ENCODE data around the gene KRT75. TPM values are rescaled to one million over a fixed set of nuclear protein-coding genes. Genes with fewer than 3 reads are reported as not detected.
"Not testable (repeated sequence)": the region's sequence is repeated elsewhere in the genome, so short reads cannot be mapped to it uniquely, and the experiment has no call there.

Gene KRT75
- total RNA-seq, 2 donors from 2014 or later = not detected

GRCh38 chr12:52447196-52447595 is 13.0 kb upstream of the KRT75 start:
- not testable (repeated sequence) for H3K9me3 ChIP-seq (ENCODE audit: control insufficient read depth, low read length, poor library complexity, severe bottlenecking); H3K36me3 Mint-ChIP-seq (ENCODE audit: low read depth); H3K4me3 Mint-ChIP-seq; H3K27ac Mint-ChIP-seq; ATAC-seq; DNase-seq; H3K4me1 Mint-ChIP-seq
- H3K27me3 Mint-ChIP-seq = peaks cover 35% of the 10 kb centered on the region

- H3K36me3 Mint-ChIP-seq (ENCODE audit: low read depth) = peaks cover 2% of the 10 kb centered on the region
- H3K27me3 Mint-ChIP-seq = peaks cover 42% of the 10 kb centered on the region
- H3K27ac Mint-ChIP-seq = no peak overlapping the region
- no peaks in the 10 kb centered on the region for H3K9me3 ChIP-seq (ENCODE audit: control insufficient read depth, low read length, poor library complexity, severe bottlenecking)
- ATAC-seq (no peak), DNase-seq (no peak)
- peaks cover 6% of the 10 kb centered on the region for H3K4me1 Mint-ChIP-seq
- H3K4me3 Mint-ChIP-seq = no peak overlapping the region
These were observed 12.3 kb upstream of the KRT75 start for GRCh38 chr12:52446367-52447045.

DNA sequence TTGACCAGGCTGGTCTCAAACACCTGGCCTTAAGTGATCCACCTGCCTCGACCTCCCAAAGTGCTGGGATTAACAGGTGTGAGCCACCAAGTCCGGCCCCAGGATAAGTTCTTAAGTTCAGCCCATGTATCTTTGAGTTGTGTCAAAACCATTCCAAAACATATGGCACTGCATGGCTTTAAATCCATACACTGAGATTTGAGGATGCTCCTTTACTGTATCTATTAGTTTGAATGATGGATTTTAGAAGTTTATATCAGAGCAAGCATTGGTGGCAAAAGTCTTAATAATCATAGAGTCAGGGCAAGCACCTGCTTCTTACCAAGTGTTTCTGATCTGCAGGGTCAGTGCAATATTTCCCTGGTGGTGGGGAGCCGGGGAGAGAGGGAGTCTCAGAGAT is 11.7 kb upstream of the KRT75 start:
- H3K4me1 Mint-ChIP-seq = peaks cover 6% of the 10 kb centered on the region
- DNase-seq (no peak), ATAC-seq (no peak)
- H3K36me3 Mint-ChIP-seq (ENCODE audit: low read depth) = peaks cover 2% of the 10 kb centered on the region
- H3K9me3 ChIP-seq (ENCODE audit: control insufficient read depth, low read length, poor library complexity, severe bottlenecking) = no peaks in the 10 kb centered on the region
- H3K27me3 Mint-ChIP-seq = peaks cover 48% of the 10 kb centered on the region
- no peak overlapping the region for H3K27ac Mint-ChIP-seq
- H3K4me3 Mint-ChIP-seq = no peak overlapping the region

DNA sequence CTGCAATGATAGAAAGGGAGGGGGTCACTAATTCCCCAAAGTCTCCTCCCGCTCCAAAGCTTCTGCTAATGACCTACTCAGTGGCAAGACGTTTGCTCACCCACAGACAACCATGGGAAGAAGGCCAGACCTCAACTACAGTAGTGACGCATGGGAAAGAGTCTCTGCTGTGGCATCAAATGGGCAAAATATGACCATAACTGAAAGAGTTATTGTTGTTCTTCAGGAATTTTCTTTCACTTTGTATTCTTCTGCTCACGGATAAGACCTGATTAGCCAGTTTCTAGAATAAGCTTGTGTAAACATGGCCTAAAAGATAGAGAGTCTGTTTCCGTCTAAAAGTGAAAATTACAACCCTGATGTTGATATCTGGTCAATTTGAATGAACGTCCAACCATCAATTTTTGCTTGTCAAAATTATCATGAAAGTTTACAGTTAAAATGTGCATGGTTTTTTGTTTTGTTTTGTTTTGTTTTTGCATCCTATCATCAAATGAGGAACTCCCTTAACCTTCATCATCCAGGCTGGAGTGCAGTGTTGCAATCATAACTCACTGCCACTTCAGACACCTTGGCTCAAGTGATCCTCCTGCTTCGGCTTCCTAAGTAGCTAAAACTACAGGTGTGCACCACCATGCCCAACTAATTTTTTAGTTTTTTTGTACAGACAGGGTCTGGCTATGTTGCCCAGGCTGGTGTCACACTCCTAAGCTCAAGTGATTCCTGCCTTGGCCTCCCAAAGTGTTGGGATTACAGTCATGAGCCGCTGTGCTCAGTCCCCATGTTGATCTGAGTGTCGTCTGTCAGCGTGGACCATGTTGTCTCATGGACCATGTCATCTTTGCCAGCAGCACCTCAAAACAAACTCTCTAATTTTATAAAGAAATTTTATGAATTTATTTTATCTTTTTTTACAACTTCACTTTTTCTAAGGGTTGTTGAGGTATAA is 10.8 kb upstream of the KRT75 start:
- Mint-ChIP-seq H3K4me3 (no peak overlapping the region), H3K4me1 (peaks cover 6% of the 10 kb centered on the region), H3K36me3 (ENCODE audit: low read depth) (peaks cover 2% of the 10 kb centered on the region), H3K27ac (no peak overlapping the region), H3K27me3 (peaks cover 51% of the 10 kb centered on the region)
- DNase-seq = no peak
- no peaks in the 10 kb centered on the region for H3K9me3 ChIP-seq (ENCODE audit: control insufficient read depth, low read length, poor library complexity, severe bottlenecking)
- no peak for ATAC-seq

GRCh38 chr12:52443966-52444365 is 9.8 kb upstream of the KRT75 start:
- ATAC-seq = no peak
- Mint-ChIP-seq H3K27me3 (peaks cover 59% of the 10 kb centered on the region), H3K4me3 (no peak overlapping the region), H3K27ac (no peak overlapping the region), H3K4me1 (peaks cover 6% of the 10 kb centered on the region), H3K36me3 (ENCODE audit: low read depth) (peaks cover 2% of the 10 kb centered on the region)
- no peak for DNase-seq
- no peaks in the 10 kb centered on the region for H3K9me3 ChIP-seq (ENCODE audit: control insufficient read depth, low read length, poor library complexity, severe bottlenecking)

- Mint-ChIP-seq H3K27me3 (peaks cover 59% of the 10 kb centered on the region), H3K4me3 (no peak overlapping the region), H3K36me3 (ENCODE audit: low read depth) (peaks cover 2% of the 10 kb centered on the region), H3K27ac (no peak overlapping the region), H3K4me1 (peaks cover 6% of the 10 kb centered on the region)
- ATAC-seq = no peak
- DNase-seq = no peak
- H3K9me3 ChIP-seq (ENCODE audit: control insufficient read depth, low read length, poor library complexity, severe bottlenecking) = no peaks in the 10 kb centered on the region
These were observed 8.5 kb upstream of the KRT75 start for GRCh38 chr12:52442600-52443061.

DNA sequence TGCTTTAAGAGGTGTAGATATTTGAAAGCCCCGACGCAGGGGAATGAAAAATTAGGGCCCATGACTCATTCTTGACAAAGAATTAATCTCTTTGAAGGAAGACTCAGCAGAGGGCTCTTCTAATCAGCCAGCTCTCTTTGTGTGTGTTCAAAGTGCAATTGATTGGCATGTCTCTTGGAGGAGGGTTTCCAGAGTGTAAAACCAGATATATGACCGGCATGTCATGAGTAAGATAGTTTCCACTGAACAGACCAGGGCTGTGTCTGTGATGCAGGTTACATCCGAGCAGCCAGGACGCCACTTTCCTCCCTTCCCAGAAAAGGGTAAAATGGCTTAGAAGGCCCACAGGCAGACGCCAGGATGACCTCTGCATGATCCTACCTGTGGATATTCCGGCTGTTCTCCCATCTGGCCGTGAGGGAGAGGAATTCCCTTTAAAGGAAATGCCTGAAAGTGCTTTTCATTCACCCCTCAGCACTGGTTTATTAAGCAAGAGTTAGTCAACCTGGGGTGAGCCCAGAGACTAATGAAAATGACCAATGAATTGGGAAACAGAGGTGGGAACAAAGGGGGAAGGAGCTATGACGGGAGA is 7.2 kb upstream of the KRT75 start:
- ATAC-seq = no peak
- H3K36me3 Mint-ChIP-seq (ENCODE audit: low read depth) = peaks cover 2% of the 10 kb centered on the region
- DNase-seq = no peak
- H3K4me3 Mint-ChIP-seq = no peak overlapping the region
- no peaks in the 10 kb centered on the region for H3K9me3 ChIP-seq (ENCODE audit: control insufficient read depth, low read length, poor library complexity, severe bottlenecking)
- H3K27me3 Mint-ChIP-seq = peaks cover 67% of the 10 kb centered on the region
- peaks cover 4% of the 10 kb centered on the region for H3K4me1 Mint-ChIP-seq
- H3K27ac Mint-ChIP-seq = no peak overlapping the region

GRCh38 chr12:52440821-52441319 is 6.7 kb upstream of the KRT75 start:
- peaks cover 2% of the 10 kb centered on the region for H3K36me3 Mint-ChIP-seq (ENCODE audit: low read depth)
- DNase-seq = no peak
- H3K9me3 ChIP-seq (ENCODE audit: control insufficient read depth, low read length, poor library complexity, severe bottlenecking) = no peaks in the 10 kb centered on the region
- H3K4me1 Mint-ChIP-seq = peaks cover under 1% of the 10 kb centered on the region
- H3K4me3 Mint-ChIP-seq = no peak overlapping the region
- peaks cover 68% of the 10 kb centered on the region for H3K27me3 Mint-ChIP-seq
- no peak for ATAC-seq
- no peak overlapping the region for H3K27ac Mint-ChIP-seq

GRCh38 chr12:52439845-52440244 is 5.7 kb upstream of the KRT75 start:
- H3K27ac Mint-ChIP-seq = no peak overlapping the region
- peaks cover 74% of the 10 kb centered on the region for H3K27me3 Mint-ChIP-seq
- no peaks in the 10 kb centered on the region for H3K4me1 Mint-ChIP-seq
- no peak overlapping the region for H3K4me3 Mint-ChIP-seq
- no peak for ATAC-seq
- H3K9me3 ChIP-seq (ENCODE audit: control insufficient read depth, low read length, poor library complexity, severe bottlenecking) = no peaks in the 10 kb centered on the region
- peaks cover 2% of the 10 kb centered on the region for H3K36me3 Mint-ChIP-seq (ENCODE audit: low read depth)
- DNase-seq = no peak

- Mint-ChIP-seq H3K4me3 (no peak overlapping the region), H3K36me3 (ENCODE audit: low read depth) (peaks cover 2% of the 10 kb centered on the region), H3K27me3 (peaks cover 76% of the 10 kb centered on the region), H3K27ac (no peak overlapping the region), H3K4me1 (no peaks in the 10 kb centered on the region)
- ATAC-seq = no peak
- H3K9me3 ChIP-seq (ENCODE audit: control insufficient read depth, low read length, poor library complexity, severe bottlenecking) = no peaks in the 10 kb centered on the region
- no peak for DNase-seq
These were observed 5.2 kb upstream of the KRT75 start for GRCh38 chr12:52439420-52439819.

DNA sequence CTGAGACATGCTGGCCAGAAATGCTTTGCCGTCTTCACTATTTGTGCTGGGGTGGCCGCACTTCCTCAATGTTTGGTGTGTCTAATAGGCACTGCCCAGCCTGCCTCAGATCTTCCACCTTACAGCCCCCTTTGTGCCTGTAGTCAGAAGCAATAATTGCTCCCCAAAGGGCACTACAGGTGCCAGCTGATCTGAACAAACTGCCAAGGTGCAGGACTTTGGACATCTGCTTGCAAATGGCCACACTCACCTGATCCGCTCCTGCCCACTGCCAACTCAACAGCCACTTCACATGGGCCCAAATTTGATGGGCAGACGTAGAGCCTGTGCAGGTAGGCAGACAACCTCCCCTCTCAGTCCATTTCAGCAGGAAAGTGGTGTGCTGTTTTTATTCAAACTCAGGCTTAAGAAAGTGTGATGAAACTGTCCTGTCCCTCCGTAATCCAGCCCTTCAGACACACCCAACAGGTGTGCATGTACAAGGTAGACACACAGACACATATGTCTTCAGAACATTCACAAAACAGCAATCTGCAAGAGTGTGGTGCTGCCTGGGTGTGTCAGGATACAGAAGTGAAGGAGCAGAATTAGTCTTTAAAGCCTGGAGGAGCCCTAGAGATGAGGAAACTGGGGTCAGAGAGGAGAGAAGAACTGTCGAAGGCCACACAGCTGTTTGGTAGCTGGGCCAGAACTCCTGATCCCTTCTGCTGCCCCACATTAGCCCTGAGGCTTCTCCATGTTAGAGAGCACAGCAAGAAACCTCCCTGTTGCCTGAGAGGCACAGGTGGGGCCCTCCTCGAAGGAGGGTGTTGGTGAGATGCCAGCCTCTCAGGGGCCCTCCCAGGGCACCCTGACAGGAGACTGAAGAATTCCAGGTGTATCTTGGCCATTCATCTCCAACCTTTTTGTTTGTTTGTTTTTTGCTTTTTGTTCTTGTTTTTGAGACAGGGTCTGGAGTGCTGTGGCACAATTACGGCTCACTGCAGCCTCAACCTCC is 4.4 kb upstream of the KRT75 start:
- no peak for DNase-seq
- peaks cover 82% of the 10 kb centered on the region for H3K27me3 Mint-ChIP-seq
- H3K36me3 Mint-ChIP-seq (ENCODE audit: low read depth) = peaks cover 2% of the 10 kb centered on the region
- no peak for ATAC-seq
- no peak overlapping the region for H3K4me3 Mint-ChIP-seq
- H3K27ac Mint-ChIP-seq = no peak overlapping the region
- H3K9me3 ChIP-seq (ENCODE audit: control insufficient read depth, low read length, poor library complexity, severe bottlenecking) = no peaks in the 10 kb centered on the region
- H3K4me1 Mint-ChIP-seq = no peaks in the 10 kb centered on the region

GRCh38 chr12:52437508-52437907 is 3.3 kb upstream of the KRT75 start:
- H3K4me1 Mint-ChIP-seq = no peaks in the 10 kb centered on the region
- H3K4me3 Mint-ChIP-seq = no peak overlapping the region
- H3K36me3 Mint-ChIP-seq (ENCODE audit: low read depth) = peaks cover 2% of the 10 kb centered on the region
- no peak for DNase-seq
- no peak for ATAC-seq
- H3K27ac Mint-ChIP-seq = no peak overlapping the region
- H3K27me3 Mint-ChIP-seq = peaks cover 82% of the 10 kb centered on the region
- no peaks in the 10 kb centered on the region for H3K9me3 ChIP-seq (ENCODE audit: control insufficient read depth, low read length, poor library complexity, severe bottlenecking)

Measured in T-helper 17 cell (primary cell).